ENCODE data around the gene C16orf86. TPM values are rescaled to one million over a fixed set of nuclear protein-coding genes. Genes with fewer than 3 reads are reported as not detected.

The C16orf86 gene
- polyA plus RNA-seq, 3 donors, result 4.1 to 11.3 (median 4.6) TPM

GRCh38 chr16:67716097-67716496 lies 49.5 kb downstream of the C16orf86 start:
- no peak overlapping the region for H3K9ac ChIP-seq (ENCODE audit: insufficient read depth, low read length, poor library complexity, severe bottlenecking)
- peaks cover 27% of the 10 kb centered on the region for H3K79me2 ChIP-seq (ENCODE audit: insufficient read depth, low read length)
- no peak overlapping the region for H3K4me3 ChIP-seq (replicated peaks in 1 of 3; ENCODE audit: low read depth in 2 of 3, low read length in 3 of 3)
- peaks cover 14% of the 10 kb centered on the region for H4K20me1 ChIP-seq (ENCODE audit: insufficient read depth, low read length)
- no peak overlapping the region for H3K4me2 ChIP-seq (replicated peaks; ENCODE audit: extremely low read depth, low read length, poor library complexity, severe bottlenecking)
- no peak overlapping the region for H3K27ac ChIP-seq (ENCODE audit: low read depth in 1 of 2, low read length in 2 of 2)
- intact Hi-C loops (cut with micrococcal nuclease), result loop anchor here (5.0 kb wide), 3 partner anchors 44 to 366 kb away; partner anchors contain the start of genes C16orf86 (in 1 of the 2) and ENKD1 (in 1 of the 2)
- Mint-ChIP-seq H3K4me3 (no peak overlapping the region), H3K27me3 (ENCODE audit: low read depth in 3 of 3) (no peaks in the 10 kb centered on the region), H3K27ac (no peak overlapping the region), H3K36me3 (peaks cover 3 to 11% of the 10 kb centered on the region in 2 donors), H3K9me3 (no peaks in the 10 kb centered on the region), H3K4me1 (peaks cover 48% of the 10 kb centered on the region)
- H3K9me3 ChIP-seq (replicated peaks in 1 of 2; ENCODE audit: control insufficient read depth in 1 of 2, insufficient read depth in 1 of 2, low read length in 2 of 2), result no peaks in the 10 kb centered on the region
- no peaks in the 10 kb centered on the region for H3K27me3 ChIP-seq (ENCODE audit: control insufficient read depth in 2 of 2, insufficient read depth in 2 of 2, low read length in 2 of 2)
- TF ChIP-seq CTCF (IDR thresholded peaks at IDR 0.05), result no peak
- 90% methylated on average over 1 of the region's 2 CpGs for WGBS (ENCODE audit: insufficient coverage)
- H3K4me1 ChIP-seq (ENCODE audit: control insufficient read depth in 1 of 2, insufficient read depth in 2 of 2, low read length in 2 of 2), result peaks cover 29 to 42% of the 10 kb centered on the region in 2 donors
- no peaks in the 10 kb centered on the region for H3K36me3 ChIP-seq (replicated peaks in 1 of 2; ENCODE audit: control insufficient read depth in 1 of 2, insufficient read depth in 2 of 2, low read length in 2 of 2)
- DNase-seq, result no peak
- no peak overlapping the region for H2AFZ ChIP-seq (ENCODE audit: insufficient read depth, low read depth, low read length, poor library complexity, severe bottlenecking)

Other genes with a start within 250 kb of the C16orf86 start
- gene HSD11B2, start 235.7 kb upstream of the C16orf86 start, polyA plus RNA-seq, result not detected
- 100 to 1,000 TPM; 354 to 687 (median 631) TPM for gene ATP6V0D1, start 185.7 kb upstream of the C16orf86 start, polyA plus RNA-seq
- under 1 TPM in 2 of 3 donors, not detected in 1; 0.32 to 0.54 TPM for gene AGRP, start 183.3 kb upstream of the C16orf86 start, polyA plus RNA-seq
- 100 to 1,000 TPM in 1 of 3 donors, 10 to 100 TPM in 1, 1 to 10 TPM in 1; 8.6 to 115 (median 17.5) TPM for gene RIPOR1, start 138.0 kb upstream of the C16orf86 start, polyA plus RNA-seq
- 10 to 100 TPM in 2 of 3 donors, 1 to 10 TPM in 1; 8.4 to 29.9 (median 17.7) TPM for gene CTCF, start 104.3 kb upstream of the C16orf86 start, polyA plus RNA-seq
- gene CARMIL2, start 21.7 kb upstream of the C16orf86 start, polyA plus RNA-seq, result 1 to 10 TPM in 1 of 3 donors, under 1 TPM in 1, not detected in 1; 0.30 to 1.5 TPM
- gene ACD, start 6.6 kb upstream of the C16orf86 start, polyA plus RNA-seq, result 10 to 100 TPM; 11.8 to 26.0 (median 14.9) TPM
- 1 to 10 TPM; 2.7 to 6.9 (median 6.1) TPM for gene PARD6A, start 5.9 kb upstream of the C16orf86 start, polyA plus RNA-seq
- gene ENKD1, start 64 bp upstream of the C16orf86 start, polyA plus RNA-seq, result 1 to 10 TPM in 2 of 3 donors, under 1 TPM in 1; 0.92 to 6.2 (median 3.2) TPM
- gene GFOD2, start 52.5 kb downstream of the C16orf86 start, polyA plus RNA-seq, result 1 to 10 TPM; 3.7 to 9.4 (median 3.8) TPM
- gene RANBP10, start 139.7 kb downstream of the C16orf86 start, polyA plus RNA-seq, result 10 to 100 TPM in 1 of 3 donors, 1 to 10 TPM in 2; 6.4 to 16.7 (median 6.6) TPM
- gene TSNAXIP1, start 140.1 kb downstream of the C16orf86 start, polyA plus RNA-seq, result under 1 TPM in 1 of 3 donors, not detected in 2; 0.23 TPM
- 10 to 100 TPM; 17.6 to 84.2 (median 52.5) TPM for gene THAP11, start 175.5 kb downstream of the C16orf86 start, polyA plus RNA-seq
- gene NUTF2, start 180.1 kb downstream of the C16orf86 start, polyA plus RNA-seq, result 100 to 1,000 TPM in 1 of 3 donors, 10 to 100 TPM in 2; 64.2 to 104 (median 90.3) TPM
- 100 to 1,000 TPM in 1 of 3 donors, 10 to 100 TPM in 1, 1 to 10 TPM in 1; 8.3 to 120 (median 12.4) TPM for gene CENPT, start 180.9 kb downstream of the C16orf86 start, polyA plus RNA-seq
- gene EDC4, start 206.2 kb downstream of the C16orf86 start, polyA plus RNA-seq, result 10 to 100 TPM; 13.7 to 84.9 (median 18.2) TPM
- 1 to 10 TPM in 1 of 3 donors, under 1 TPM in 1, not detected in 1; 0.50 to 3.6 TPM for gene NRN1L, start 218.1 kb downstream of the C16orf86 start, polyA plus RNA-seq
- 10 to 100 TPM; 11.0 to 19.7 (median 16.8) TPM for gene PSKH1, start 226.4 kb downstream of the C16orf86 start, polyA plus RNA-seq

Measured in CD14-positive monocyte (primary cell).